CD14-positive monocyte (primary cell): ENCODE results near the gene BIRC3. TPM values are rescaled to one million over a fixed set of nuclear protein-coding genes. Genes with fewer than 3 reads are reported as not detected.
A peak's percentile ranks its signal among the peaks of the same experiment; 100 is the strongest.

Experiments
- DNase-seq, 3 donors: peaks; one replicate each; pipeline ENCODE4 v3.0.0-alpha.2; 2011 to 2022
- H2AFZ ChIP-seq: 2 replicates; pipeline ENCODE4 v1.6.0; 2012; ENCODE audit warnings: mild to moderate bottlenecking, low read depth, low read length, inconsistent platforms; ENCODE audit not compliant: insufficient read depth, poor library complexity, severe bottlenecking
- H3K27ac ChIP-seq, 2 donors: 1 replicate in 1 of 2; 2 replicates in 1 of 2; pipeline ENCODE4 v1.5.1; 2012 to 2013; ENCODE audit warnings: low read length in 2 of 2, control low read depth in 1 of 2, inconsistent platforms in 1 of 2, low read depth in 1 of 2, mild to moderate bottlenecking in 1 of 2
- H3K27me3 ChIP-seq, 2 donors: one replicate each; pipeline versions ENCODE4 v1.6.0 to v1.6.1; 2011 to 2013; ENCODE audit warnings: low read length in 2 of 2; ENCODE audit not compliant: control insufficient read depth in 2 of 2, insufficient read depth in 2 of 2
- H3K36me3 ChIP-seq, 2 donors: replicated peaks in 1 of 2; 1 replicate in 1 of 2; 2 replicates in 1 of 2; pipeline versions ENCODE4 v1.5.1 to v1.6.1; 2012 to 2013; ENCODE audit warnings: low read length in 2 of 2, control low read depth in 1 of 2, inconsistent platforms in 1 of 2, mild to moderate bottlenecking in 1 of 2; ENCODE audit not compliant: insufficient read depth in 2 of 2, control insufficient read depth in 1 of 2
- H3K4me1 ChIP-seq, 2 donors: 1 replicate in 1 of 2; 2 replicates in 1 of 2; pipeline versions ENCODE4 v1.5.1 to v1.6.1; 2012 to 2013; ENCODE audit warnings: low read length in 2 of 2, control low read depth in 1 of 2, inconsistent platforms in 1 of 2, mild to moderate bottlenecking in 1 of 2, moderate library complexity in 1 of 2; ENCODE audit not compliant: insufficient read depth in 2 of 2, control insufficient read depth in 1 of 2
- H3K4me2 ChIP-seq: replicated peaks from 2 replicates; pipeline ENCODE3; 2012; ENCODE audit warnings: low read length, moderate library complexity, mild to moderate bottlenecking; ENCODE audit not compliant: poor library complexity, severe bottlenecking; ENCODE audit errors: extremely low read depth
- H3K4me3 ChIP-seq, 3 experiments: fragments of 200-600 bp in 1 of 3; sonication (generic) in 1 of 3; replicated peaks in 1 of 3; 1 replicate in 2 of 3; 2 replicates in 1 of 3; pipeline ENCODE4 v1.5.1; 2011 to 2013; ENCODE audit warnings: low read length in 3 of 3, mild to moderate bottlenecking in 3 of 3, control low read depth in 2 of 3, low read depth in 2 of 3, inconsistent platforms in 1 of 3, moderate library complexity in 1 of 3
- H3K79me2 ChIP-seq: 2 replicates; pipeline ENCODE4 v1.6.0; 2012; ENCODE audit warnings: mild to moderate bottlenecking, control low read depth, inconsistent platforms, low read length, moderate library complexity; ENCODE audit not compliant: insufficient read depth
- H3K9ac ChIP-seq: 2 replicates; pipeline ENCODE4 v1.6.0; 2017; ENCODE audit warnings: low read length, mild to moderate bottlenecking; ENCODE audit not compliant: insufficient read depth, poor library complexity, severe bottlenecking
- H3K9me3 ChIP-seq, 2 donors: replicated peaks in 1 of 2; 1 replicate in 1 of 2; 2 replicates in 1 of 2; pipeline versions ENCODE4 v1.5.1 to v1.6.1; 2012 to 2013; ENCODE audit warnings: low read length in 2 of 2, control low read depth in 1 of 2; ENCODE audit not compliant: control insufficient read depth in 1 of 2, insufficient read depth in 1 of 2
- H4K20me1 ChIP-seq: 2 replicates; pipeline ENCODE4 v1.6.0; 2012; ENCODE audit warnings: mild to moderate bottlenecking, low read length, control low read depth, moderate library complexity; ENCODE audit not compliant: insufficient read depth
- H3K27ac Mint-ChIP-seq, 7 donors: one replicate each; pipeline ENCODE4 v1.8.0; 2020; ENCODE audit warnings: mild to moderate bottlenecking in 7 of 7, mixed read lengths in 7 of 7, moderate library complexity in 6 of 7, inconsistent platforms in 2 of 7
- H3K27me3 Mint-ChIP-seq, 3 donors: one replicate each; pipeline ENCODE4 v1.8.0; 2021 to 2022; ENCODE audit warnings: low read depth in 3 of 3, mild to moderate bottlenecking in 3 of 3, mixed read lengths in 3 of 3, moderate library complexity in 3 of 3, inconsistent platforms in 1 of 3
- H3K36me3 Mint-ChIP-seq, 2 donors: one replicate each; pipeline ENCODE4 v1.8.0; 2020; ENCODE audit warnings: mixed read lengths in 2 of 2, inconsistent platforms in 1 of 2, mild to moderate bottlenecking in 1 of 2
- H3K4me1 Mint-ChIP-seq: one replicate; pipeline ENCODE4 v1.8.0; 2020; ENCODE audit warnings: mild to moderate bottlenecking, mixed read lengths
- H3K4me3 Mint-ChIP-seq, 2 donors: one replicate each; pipeline ENCODE4 v1.8.0; 2020; ENCODE audit warnings: mild to moderate bottlenecking in 2 of 2, mixed read lengths in 2 of 2, moderate library complexity in 1 of 2
- H3K9me3 Mint-ChIP-seq, 7 donors: one replicate each; pipeline ENCODE4 v1.8.0; 2020 to 2022; ENCODE audit warnings: mixed read lengths in 7 of 7, mild to moderate bottlenecking in 6 of 7, moderate library complexity in 6 of 7, inconsistent platforms in 2 of 7
- CTCF ChIP-seq: fragments of 200-600 bp; IDR thresholded peaks from one replicate; pipeline ENCODE4 v1.8.0; 2022; ENCODE audit warnings: antibody characterized with exemption, mild to moderate bottlenecking
- intact Hi-C, 2 donors: fragments of 100-400 bp; cut with micrococcal nuclease; formaldehyde crosslinking; loops; one replicate each; pipeline versions ENCODE4 v1.15.0 to v1.15.1; 2023
- polyA plus RNA-seq, 3 donors: library from polyadenylated mRNA; depleted of rRNA in 1 of 3; unstranded in 2 of 3; stranded (reverse) in 1 of 3; fragments of 300-500 nt in 2 of 3; fragments of >200 nt in 1 of 3; fragmentation: Illumina TruSeq in 2 of 3; gene quantifications; 1 replicate in 2 of 3; 2 replicates in 1 of 3; pipeline ENCODE4 v1.2.3, GENCODE V29; 2012 to 2021

Gene BIRC3
- polyA plus RNA-seq, 3 donors: 3.0 to 9.8 (median 9.5) TPM

- Mint-ChIP-seq H3K27me3 (peaks cover 0 to 2% (median 0%) of the 10 kb centered on the region in 3 donors), H3K4me1 (peaks cover 56% of the 10 kb centered on the region), H3K9me3 (peaks cover 0 to 2% (median 0%) of the 10 kb centered on the region in 7 donors), H3K36me3 (peaks cover 13 to 31% of the 10 kb centered on the region in 2 donors), H3K4me3 (peak overlapping the region in 1 of 2 donors; percentile 94), H3K27ac (peak overlapping the region in 3 of 7 donors; percentile 6 to 72 (median 61))
- Histone ChIP-seq H3K9ac (no peak overlapping the region), H3K4me2 (no peak overlapping the region), H3K4me3 (no peak overlapping the region), H3K27ac (no peak overlapping the region), H3K4me1 (peaks cover 25 to 45% of the 10 kb centered on the region in 2 donors), H3K27me3 (no peaks in the 10 kb centered on the region), H4K20me1 (peaks cover 10% of the 10 kb centered on the region), H3K9me3 (no peaks in the 10 kb centered on the region), H3K79me2 (no peaks in the 10 kb centered on the region), H3K36me3 (peaks cover 0 to 5% of the 10 kb centered on the region in 2 donors), H2AFZ (no peak overlapping the region)
- TF ChIP-seq CTCF: no peak
- intact Hi-C loops: no loop called here
- no peak for DNase-seq
Observed at GRCh38 chr11:102320188-102320587, 2.9 kb downstream of the BIRC3 start.

DNA sequence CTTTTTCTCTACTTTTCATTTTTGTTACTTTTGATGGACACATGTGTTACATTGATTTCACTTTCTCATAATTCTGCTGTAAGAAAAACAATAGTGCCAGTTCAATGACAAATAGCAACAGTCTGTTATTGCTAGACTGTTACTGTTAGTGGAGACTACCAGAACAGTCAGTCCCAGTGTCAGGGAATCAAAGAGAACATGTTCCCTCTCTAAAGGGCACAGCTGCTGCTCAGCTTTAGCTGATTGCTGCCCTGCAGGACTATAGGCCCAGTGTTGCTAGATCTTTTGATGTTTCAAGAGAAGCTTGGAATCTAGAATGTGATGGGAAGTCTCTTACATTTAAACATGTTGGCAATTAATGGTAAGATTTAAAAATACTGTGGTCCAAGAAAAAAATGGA, 3.4 kb downstream of the BIRC3 start:
- H3K27ac ChIP-seq: no peak overlapping the region
- H3K36me3 ChIP-seq: peaks cover 0 to 5% of the 10 kb centered on the region in 2 donors
- peaks cover 56% of the 10 kb centered on the region for H3K4me1 Mint-ChIP-seq
- H3K79me2 ChIP-seq: no peaks in the 10 kb centered on the region
- H3K4me1 ChIP-seq: peaks cover 25 to 45% of the 10 kb centered on the region in 2 donors
- H3K36me3 Mint-ChIP-seq: peaks cover 13 to 31% of the 10 kb centered on the region in 2 donors
- H3K27me3 ChIP-seq: no peaks in the 10 kb centered on the region
- H3K4me2 ChIP-seq: no peak overlapping the region
- peaks cover 0 to 2% (median 0%) of the 10 kb centered on the region in 7 donors for H3K9me3 Mint-ChIP-seq
- no peaks in the 10 kb centered on the region for H3K9me3 ChIP-seq
- TF ChIP-seq CTCF: no peak
- H3K9ac ChIP-seq: no peak overlapping the region
- peak overlapping the region in 3 of 7 donors; percentile 6 to 32 (median 12) for H3K27ac Mint-ChIP-seq
- no peak overlapping the region for H2AFZ ChIP-seq
- no peak for DNase-seq
- H3K4me3 Mint-ChIP-seq: no peak overlapping the region
- H3K4me3 ChIP-seq: no peak overlapping the region
- H4K20me1 ChIP-seq: peaks cover 12% of the 10 kb centered on the region
- intact Hi-C loops: no loop called here
- peaks cover 0 to 2% (median 0%) of the 10 kb centered on the region in 3 donors for H3K27me3 Mint-ChIP-seq
